Measurements from ENCODE around the gene TMEM80.

GRCh38 chr11:665704-666281, 29.8 kb upstream of the TMEM80 start:
- TF ChIP-seq CTCF (IDR thresholded peaks at IDR 0.05) (no peak), POLR2A (IDR thresholded peaks at IDR 0.05) (no peak)

Data from Peyer's patch (tissue), 4 donors.